ENCODE data around the gene EPAS1.

The EPAS1 gene

GRCh38 chr2:46382331-46383112, 85.3 kb downstream of the EPAS1 start:
- no peak overlapping the region for H3K4me3 ChIP-seq (ENCODE audit: low read depth, low read length)
- H3K4me1 ChIP-seq, result peaks cover 7% of the 10 kb centered on the region; the same call in 1 of the 2 replicates
- TF ChIP-seq CTCF (IDR thresholded peaks at IDR 0.05; ENCODE audit: low read depth, low read length), result no peak
- DNase-seq, result no peak
- H3K9me3 ChIP-seq, result no peaks in the 10 kb centered on the region
- H3K27me3 ChIP-seq, result no peaks in the 10 kb centered on the region
- H3K36me3 ChIP-seq, result no peaks in the 10 kb centered on the region

GRCh38 chr2:46383113-46383395, 85.8 kb downstream of the EPAS1 start:
- DNase-seq, result no peak

GRCh38 chr2:46383784-46384456, 86.7 kb downstream of the EPAS1 start:
- no peaks in the 10 kb centered on the region for H3K9me3 ChIP-seq
- H3K27me3 ChIP-seq, result no peaks in the 10 kb centered on the region
- H3K4me3 ChIP-seq (ENCODE audit: low read depth, low read length), result no peak overlapping the region
- no peak for TF ChIP-seq CTCF (IDR thresholded peaks at IDR 0.05; ENCODE audit: low read depth, low read length)
- DNase-seq, result no peak
- H3K36me3 ChIP-seq, result no peaks in the 10 kb centered on the region
- H3K4me1 ChIP-seq, result peaks cover 6% of the 10 kb centered on the region; the same call in 1 of the 2 replicates

More at GRCh38 chr2:46383113-46383395, 85.8 kb downstream of the EPAS1 start:
- Histone ChIP-seq H3K27me3 (no peaks in the 10 kb centered on the region), H3K9me3 (no peaks in the 10 kb centered on the region), H3K4me3 (ENCODE audit: low read depth, low read length) (no peak overlapping the region), H3K4me1 (peaks cover 6% of the 10 kb centered on the region; the same call in 1 of the 2 replicates), H3K36me3 (no peaks in the 10 kb centered on the region)
- no peak for TF ChIP-seq CTCF (IDR thresholded peaks at IDR 0.05; ENCODE audit: low read depth, low read length)

- H3K4me1 ChIP-seq, result peaks cover 3% of the 10 kb centered on the region; the same call in 1 of the 2 replicates
- no peak for DNase-seq
- H3K9me3 ChIP-seq, result no peaks in the 10 kb centered on the region
- no peak overlapping the region for H3K4me3 ChIP-seq (ENCODE audit: low read depth, low read length)
- H3K27me3 ChIP-seq, result no peaks in the 10 kb centered on the region
- TF ChIP-seq CTCF (IDR thresholded peaks at IDR 0.05; ENCODE audit: low read depth, low read length), result no peak
- H3K36me3 ChIP-seq, result no peaks in the 10 kb centered on the region
Observed at GRCh38 chr2:46384457-46384815, 87.2 kb downstream of the EPAS1 start.

GRCh38 chr2:46385786-46386577, 88.8 kb downstream of the EPAS1 start:
- DNase-seq, result peak; percentile 58
- no peak for TF ChIP-seq CTCF (IDR thresholded peaks at IDR 0.05; ENCODE audit: low read depth, low read length)
- Histone ChIP-seq H3K36me3 (no peaks in the 10 kb centered on the region), H3K27me3 (no peaks in the 10 kb centered on the region), H3K4me3 (ENCODE audit: low read depth, low read length) (no peak overlapping the region), H3K4me1 (peaks cover 3% of the 10 kb centered on the region; the same call in 1 of the 2 replicates), H3K9me3 (no peaks in the 10 kb centered on the region)
